Neuronal stem cell (in vitro differentiated cells): ENCODE results near the gene NAV2.
A peak's percentile ranks its signal among the peaks of the same experiment; 100 is the strongest.

Experiments used
- DNase-seq: peaks from one replicate; pipeline ENCODE4 v3.0.0-alpha.2; 2013; ENCODE audit warnings: low spot score
- H2AFZ ChIP-seq: one replicate; pipeline ENCODE4 v1.6.1; 2013; ENCODE audit warnings: mild to moderate bottlenecking, low read length, inconsistent platforms
- H2AK5ac ChIP-seq: 2 replicates; pipeline ENCODE4 v1.6.1; 2013; ENCODE audit warnings: low read depth, mild to moderate bottlenecking, inconsistent platforms, low read length, moderate library complexity, mixed read lengths
- H2BK120ac ChIP-seq: 2 replicates; pipeline ENCODE4 v1.6.1; 2013; ENCODE audit warnings: low read depth, mild to moderate bottlenecking, inconsistent platforms, low read length, moderate library complexity, mixed read lengths
- H2BK12ac ChIP-seq: one replicate; pipeline ENCODE4 v1.6.1; 2013; ENCODE audit warnings: low read length, inconsistent platforms
- H2BK15ac ChIP-seq: 2 replicates; pipeline ENCODE4 v1.6.1; 2013; ENCODE audit warnings: mild to moderate bottlenecking, low read length, inconsistent platforms, mixed read lengths
- H2BK5ac ChIP-seq: one replicate; pipeline ENCODE4 v1.6.1; 2013; ENCODE audit warnings: inconsistent platforms, mild to moderate bottlenecking, low read length, moderate library complexity
- H3K14ac ChIP-seq: one replicate; pipeline ENCODE4 v1.6.1; 2013; ENCODE audit warnings: low read length, inconsistent platforms
- H3K18ac ChIP-seq: 2 replicates; pipeline ENCODE4 v1.6.1; 2013; ENCODE audit warnings: low read length, inconsistent platforms
- H3K23ac ChIP-seq: 2 replicates; pipeline ENCODE4 v1.6.1; 2013; ENCODE audit warnings: low read depth, mild to moderate bottlenecking, mixed read lengths, low read length, inconsistent platforms; ENCODE audit not compliant: poor library complexity
- H3K27ac ChIP-seq: replicated peaks from 3 replicates; pipeline ENCODE4 v1.5.1; 2013; ENCODE audit warnings: low read length, inconsistent platforms
- H3K27me3 ChIP-seq, 3 experiments: 2 replicates each; pipeline ENCODE4 v1.6.1; 2013; ENCODE audit warnings: low read length in 3 of 3, mild to moderate bottlenecking in 2 of 3, inconsistent platforms in 1 of 3, low read depth in 1 of 3, mixed read lengths in 1 of 3, moderate library complexity in 1 of 3; ENCODE audit not compliant: control insufficient read depth in 3 of 3, insufficient read depth in 3 of 3
- H3K36me3 ChIP-seq, 2 donors: replicated peaks in 1 of 2; 2 replicates each; pipeline ENCODE4 v1.6.1; 2013; ENCODE audit warnings: low read length in 2 of 2; ENCODE audit not compliant: control insufficient read depth in 2 of 2, insufficient read depth in 2 of 2
- H3K4ac ChIP-seq: 2 replicates; pipeline ENCODE4 v1.6.1; 2013; ENCODE audit warnings: inconsistent platforms, mild to moderate bottlenecking, low read length, moderate library complexity
- H3K4me1 ChIP-seq, 2 donors: 1 replicate in 1 of 2; 2 replicates in 1 of 2; pipeline ENCODE4 v1.6.1; 2013; ENCODE audit warnings: low read length in 2 of 2, low read depth in 1 of 2; ENCODE audit not compliant: control insufficient read depth in 2 of 2, insufficient read depth in 1 of 2
- H3K4me2 ChIP-seq: one replicate; pipeline ENCODE4 v1.6.1; 2013; ENCODE audit warnings: mild to moderate bottlenecking, low read length, inconsistent platforms; ENCODE audit not compliant: insufficient read depth, poor library complexity, severe bottlenecking
- H3K4me3 ChIP-seq, 2 donors: 2 replicates each; pipeline ENCODE4 v1.5.1; 2013; ENCODE audit warnings: low read length in 2 of 2, mild to moderate bottlenecking in 2 of 2, inconsistent platforms in 1 of 2, moderate library complexity in 1 of 2
- H3K79me1 ChIP-seq: one replicate; pipeline ENCODE4 v1.6.1; 2013; ENCODE audit warnings: low read depth, mild to moderate bottlenecking, inconsistent platforms, low read length, moderate library complexity
- H3K9ac ChIP-seq: one replicate; pipeline ENCODE4 v1.6.1; 2013; ENCODE audit warnings: mild to moderate bottlenecking, low read depth, low read length, inconsistent platforms; ENCODE audit not compliant: poor library complexity
- H3K9me3 ChIP-seq, 2 donors: replicated peaks in 1 of 2; 2 replicates each; pipeline versions ENCODE3 to v1.6.1; 2013; ENCODE audit warnings: low read length in 2 of 2, mild to moderate bottlenecking in 2 of 2, inconsistent platforms in 1 of 2, low read depth in 1 of 2, mixed read lengths in 1 of 2, moderate library complexity in 1 of 2; ENCODE audit not compliant: control insufficient read depth in 2 of 2, insufficient read depth in 1 of 2
- H4K8ac ChIP-seq: one replicate; pipeline ENCODE4 v1.6.1; 2013; ENCODE audit warnings: low read depth, mild to moderate bottlenecking, inconsistent platforms, low read length, moderate library complexity
- H4K91ac ChIP-seq: one replicate; pipeline ENCODE4 v1.6.1; 2013; ENCODE audit warnings: low read length, low read depth, mild to moderate bottlenecking, inconsistent platforms; ENCODE audit not compliant: poor library complexity
- WGBS, 2 donors: extraction: QIAGEN DNeasy Blood & Tissue Kit; methylation state at CpG; one replicate each; pipeline ENCODE4 v1.1.7; 2013; ENCODE audit warnings: missing lambda C conversion rate in 2 of 2, mixed read lengths in 1 of 2; ENCODE audit not compliant: insufficient read length in 2 of 2, insufficient replicate concordance in 1 of 2; ENCODE audit errors: extremely low coverage in 2 of 2; 5-methylcytosine and 5-hydroxymethylcytosine counted together

Gene NAV2

GRCh38 chr11:20000022-20000350 is 287.3 kb downstream of the NAV2 start:
- no peaks in the 10 kb centered on the region for H3K79me1 ChIP-seq
- no peak overlapping the region for H2BK12ac ChIP-seq
- H2AFZ ChIP-seq = peak overlapping the region; percentile 21
- no peak overlapping the region for H2BK120ac ChIP-seq
- H2BK5ac ChIP-seq = no peak overlapping the region
- no peaks in the 10 kb centered on the region for H3K9me3 ChIP-seq
- peaks cover 0 to 2% (median 0%) of the 10 kb centered on the region in 3 experiments for H3K27me3 ChIP-seq
- no peak overlapping the region for H2AK5ac ChIP-seq
- no peak overlapping the region for H3K18ac ChIP-seq
- H4K8ac ChIP-seq = no peak overlapping the region
- H3K4me1 ChIP-seq = peaks cover 26 to 30% of the 10 kb centered on the region in 2 donors
- H3K23ac ChIP-seq = no peak overlapping the region
- H3K36me3 ChIP-seq = no peaks in the 10 kb centered on the region
- no peak overlapping the region for H3K4me3 ChIP-seq
- H4K91ac ChIP-seq = no peak overlapping the region
- WGBS, 2 donors = no CpG with 5 or more reads among the region's 3 CpGs
- no peak overlapping the region for H3K27ac ChIP-seq
- H2BK15ac ChIP-seq = no peak overlapping the region
- no peak overlapping the region for H3K4ac ChIP-seq
- H3K14ac ChIP-seq = no peak overlapping the region
- DNase-seq = no peak
- no peak overlapping the region for H3K9ac ChIP-seq
- no peak overlapping the region for H3K4me2 ChIP-seq

- H2BK12ac ChIP-seq = no peak overlapping the region
- H2AK5ac ChIP-seq = no peak overlapping the region
- no peak overlapping the region for H2BK5ac ChIP-seq
- no peak overlapping the region for H4K8ac ChIP-seq
- peak overlapping the region; percentile 21 for H2AFZ ChIP-seq
- no peak overlapping the region for H3K27ac ChIP-seq
- H3K4me3 ChIP-seq = no peak overlapping the region
- no CpG with 5 or more reads among the region's 13 CpGs for WGBS, 2 donors
- H3K27me3 ChIP-seq = peaks cover 0 to 2% (median 0%) of the 10 kb centered on the region in 3 experiments
- peak; percentile 87 for DNase-seq
- no peak overlapping the region for H3K23ac ChIP-seq
- no peaks in the 10 kb centered on the region for H3K36me3 ChIP-seq
- peak overlapping the region; percentile 48 for H3K18ac ChIP-seq
- H3K4me2 ChIP-seq = peak overlapping the region; percentile 40
- H2BK15ac ChIP-seq = no peak overlapping the region
- H3K9me3 ChIP-seq = no peaks in the 10 kb centered on the region
- no peak overlapping the region for H3K4ac ChIP-seq
- peaks cover 26 to 30% of the 10 kb centered on the region in 2 donors for H3K4me1 ChIP-seq
- H3K14ac ChIP-seq = no peak overlapping the region
- no peak overlapping the region for H4K91ac ChIP-seq
- no peak overlapping the region for H2BK120ac ChIP-seq
- no peaks in the 10 kb centered on the region for H3K79me1 ChIP-seq
- H3K9ac ChIP-seq = no peak overlapping the region
These were observed 287.9 kb downstream of the NAV2 start for GRCh38 chr11:20000351-20001134.

GRCh38 chr11:20002312-20003216 is 289.9 kb downstream of the NAV2 start:
- no CpG with 5 or more reads among the region's 12 CpGs for WGBS, 2 donors
- Histone ChIP-seq H3K4ac (no peak overlapping the region), H3K9me3 (no peaks in the 10 kb centered on the region), H3K4me2 (no peak overlapping the region), H3K9ac (no peak overlapping the region), H3K27ac (no peak overlapping the region), H3K79me1 (no peaks in the 10 kb centered on the region), H2BK15ac (no peak overlapping the region), H4K91ac (no peak overlapping the region), H2AFZ (no peak overlapping the region), H3K36me3 (no peaks in the 10 kb centered on the region), H3K23ac (no peak overlapping the region), H3K18ac (no peak overlapping the region), H4K8ac (no peak overlapping the region), H2AK5ac (no peak overlapping the region), H2BK12ac (no peak overlapping the region), H3K14ac (no peak overlapping the region), H2BK120ac (no peak overlapping the region), H3K4me1 (peaks cover 26 to 30% of the 10 kb centered on the region in 2 donors), H3K27me3 (peaks cover 0 to 2% (median 0%) of the 10 kb centered on the region in 3 experiments), H3K4me3 (no peak overlapping the region), H2BK5ac (no peak overlapping the region)
- no peak for DNase-seq

- Histone ChIP-seq H3K36me3 (no peaks in the 10 kb centered on the region), H3K4me2 (no peak overlapping the region)
These were observed 290.7 kb downstream of the NAV2 start for GRCh38 chr11:20003351-20003750.

More at GRCh38 chr11:20003351-20003750, 290.7 kb downstream of the NAV2 start:
- no peak overlapping the region for H3K23ac ChIP-seq
- H3K4me1 ChIP-seq = peaks cover 26 to 33% of the 10 kb centered on the region in 2 donors
- no peak overlapping the region for H2BK120ac ChIP-seq
- WGBS, 2 donors = no CpG with 5 or more reads among the region's 4 CpGs
- DNase-seq = no peak
- no peak overlapping the region for H2AK5ac ChIP-seq
- no peak overlapping the region for H2BK15ac ChIP-seq
- no peak overlapping the region for H3K27ac ChIP-seq
- no peak overlapping the region for H2BK5ac ChIP-seq
- no peak overlapping the region for H2AFZ ChIP-seq
- H3K9ac ChIP-seq = no peak overlapping the region
- no peak overlapping the region for H4K91ac ChIP-seq
- H3K9me3 ChIP-seq = no peaks in the 10 kb centered on the region
- H3K14ac ChIP-seq = no peak overlapping the region
- H3K18ac ChIP-seq = no peak overlapping the region
- H3K79me1 ChIP-seq = no peaks in the 10 kb centered on the region
- no peak overlapping the region for H3K4me3 ChIP-seq
- H3K27me3 ChIP-seq = peaks cover 0 to 2% (median 0%) of the 10 kb centered on the region in 3 experiments
- H4K8ac ChIP-seq = no peak overlapping the region
- H2BK12ac ChIP-seq = no peak overlapping the region
- H3K4ac ChIP-seq = no peak overlapping the region
